ENCODE measurements around the gene CNTNAP2.

CNTNAP2 gene

GRCh38 chr7:147022056-147022455 is 905.5 kb downstream of the CNTNAP2 start:
- DNase-seq (ENCODE audit: low read depth), result no peak

DNA sequence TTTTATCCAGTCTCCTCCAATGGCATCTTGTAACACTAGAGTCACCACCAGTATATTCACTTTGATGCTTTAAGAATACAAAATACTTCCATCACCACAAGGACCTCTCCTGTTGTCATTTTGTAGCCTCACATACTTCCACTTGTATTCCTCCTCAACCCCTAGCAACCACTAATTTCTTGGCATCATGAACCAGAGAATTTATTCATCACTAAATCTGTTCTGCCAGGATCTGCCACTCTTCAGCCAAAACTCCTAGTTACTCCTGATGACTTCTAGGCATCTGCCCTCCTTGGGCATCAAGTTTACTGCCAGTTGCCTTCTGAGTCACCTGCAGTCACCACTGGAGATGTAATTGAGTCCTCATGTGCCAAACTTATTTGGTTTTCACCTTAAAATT is 906.8 kb downstream of the CNTNAP2 start:
- no peak for DNase-seq (ENCODE audit: low read depth)

- no peak for DNase-seq (ENCODE audit: low read depth)
These were observed 913.4 kb downstream of the CNTNAP2 start for GRCh38 chr7:147029953-147030352.

GRCh38 chr7:147033641-147034040 is 917.0 kb downstream of the CNTNAP2 start:
- DNase-seq (ENCODE audit: low read depth), result no peak

DNA sequence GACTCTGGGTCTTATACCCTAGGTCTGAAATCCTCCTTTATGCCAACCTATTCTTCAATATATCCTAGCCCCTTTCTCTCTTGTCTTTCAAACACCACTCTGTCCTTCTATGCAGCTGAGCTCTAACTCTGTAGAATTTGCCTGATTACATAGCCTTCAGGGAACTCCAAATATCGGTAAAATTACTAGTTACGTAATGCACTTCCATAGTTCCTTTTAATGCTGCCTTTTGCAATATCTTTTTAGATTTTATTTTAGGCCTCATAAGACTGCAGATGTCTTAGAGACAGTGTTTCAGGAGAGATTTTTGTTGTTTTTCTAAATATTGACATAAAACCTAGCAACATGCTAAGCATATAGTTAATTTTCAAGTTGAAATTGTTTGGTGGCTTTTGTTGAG is 924.8 kb downstream of the CNTNAP2 start:
- no peak for DNase-seq (ENCODE audit: low read depth)

GRCh38 chr7:147044941-147045340 is 928.3 kb downstream of the CNTNAP2 start:
- DNase-seq (ENCODE audit: low read depth), result no peak

- no peak for DNase-seq (ENCODE audit: low read depth)
These were observed 931.1 kb downstream of the CNTNAP2 start for GRCh38 chr7:147047696-147048095.

DNA sequence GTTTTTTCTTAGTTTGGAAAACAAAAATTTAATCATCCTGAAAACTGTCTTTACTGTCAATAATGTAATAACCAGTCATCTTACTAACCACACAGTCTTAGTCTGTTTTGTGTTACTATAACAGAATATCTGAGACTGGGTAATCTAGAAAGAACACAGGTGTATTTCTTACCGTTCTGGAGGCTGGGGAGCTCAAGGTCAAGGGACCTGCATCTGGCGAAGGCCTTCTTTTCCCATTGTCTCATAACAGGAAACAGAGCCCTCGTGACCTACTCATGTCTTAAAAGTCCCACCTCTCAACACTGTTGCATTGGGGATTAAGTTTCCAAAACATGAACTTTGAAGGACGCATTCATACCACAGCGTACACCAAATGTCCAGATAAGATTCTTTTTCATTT is 932.3 kb downstream of the CNTNAP2 start:
- no peak for DNase-seq (ENCODE audit: low read depth)

- no peak for DNase-seq (ENCODE audit: low read depth)
These were observed 936.2 kb downstream of the CNTNAP2 start for GRCh38 chr7:147052818-147053217.

DNA sequence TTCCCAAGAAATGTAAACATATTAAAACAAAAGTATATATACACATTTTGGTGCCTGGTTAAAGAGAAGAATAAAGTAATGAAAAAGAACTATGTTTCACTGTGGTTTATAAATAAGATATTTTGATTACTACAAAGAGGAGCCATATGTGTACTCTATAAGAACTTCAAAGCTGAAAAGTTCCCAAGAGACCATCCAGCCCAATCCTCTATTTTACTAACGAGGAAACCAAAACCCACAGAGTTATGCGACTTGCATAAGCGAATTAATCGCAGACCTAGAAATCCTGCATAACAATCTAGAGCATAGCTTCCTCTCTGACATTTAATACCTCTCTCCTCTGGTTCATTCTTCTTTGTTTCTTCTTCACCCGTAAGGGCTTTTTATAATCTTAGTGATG is 937.1 kb downstream of the CNTNAP2 start:
- no peak for DNase-seq (ENCODE audit: low read depth)

DNA sequence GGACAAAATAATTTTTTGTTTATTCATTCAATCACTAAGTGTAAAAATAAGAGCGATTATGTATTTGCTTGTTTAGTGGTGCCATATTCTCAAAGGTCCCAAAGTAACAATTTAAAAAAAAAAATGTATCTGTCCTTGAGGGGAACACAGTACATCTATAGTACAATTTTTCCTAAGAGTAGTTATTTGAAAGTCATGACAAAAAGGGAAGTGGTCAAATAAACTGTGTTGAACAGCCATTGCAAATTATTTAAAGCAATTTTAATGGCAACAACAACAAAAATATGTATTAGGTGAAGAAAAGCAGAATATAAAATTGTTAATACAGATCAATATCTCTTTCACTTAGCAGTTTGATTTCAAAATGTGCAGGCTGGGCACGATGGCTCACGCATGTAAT is 943.5 kb downstream of the CNTNAP2 start:
- no peak for DNase-seq (ENCODE audit: low read depth)

DNA sequence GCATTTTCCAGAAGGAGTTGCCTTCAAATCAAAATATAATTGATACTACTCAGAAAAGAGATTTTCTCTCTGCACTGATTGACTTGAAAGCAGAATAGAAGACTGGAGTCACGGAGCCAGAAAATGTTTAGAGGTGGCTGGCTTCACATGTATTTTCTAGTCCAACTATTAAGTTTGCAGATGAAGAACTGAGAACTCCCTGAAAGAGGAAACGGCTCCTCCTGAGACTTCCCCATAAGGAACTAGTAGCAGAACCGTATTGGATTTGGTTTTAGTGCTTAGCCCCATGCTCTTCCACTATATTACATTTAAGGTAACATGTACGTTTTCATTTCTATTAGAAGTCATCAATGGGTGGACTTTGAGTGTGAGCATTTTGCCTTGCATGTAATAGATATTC is 946.3 kb downstream of the CNTNAP2 start:
- no peak for DNase-seq (ENCODE audit: low read depth)

- no peak for DNase-seq (ENCODE audit: low read depth)
These were observed 952.2 kb downstream of the CNTNAP2 start for GRCh38 chr7:147068842-147069241.

- no peak for DNase-seq (ENCODE audit: low read depth)
These were observed 953.2 kb downstream of the CNTNAP2 start for GRCh38 chr7:147069771-147070170.

- DNase-seq (ENCODE audit: low read depth), result no peak
These were observed 954.3 kb downstream of the CNTNAP2 start for GRCh38 chr7:147070886-147071285.

DNA sequence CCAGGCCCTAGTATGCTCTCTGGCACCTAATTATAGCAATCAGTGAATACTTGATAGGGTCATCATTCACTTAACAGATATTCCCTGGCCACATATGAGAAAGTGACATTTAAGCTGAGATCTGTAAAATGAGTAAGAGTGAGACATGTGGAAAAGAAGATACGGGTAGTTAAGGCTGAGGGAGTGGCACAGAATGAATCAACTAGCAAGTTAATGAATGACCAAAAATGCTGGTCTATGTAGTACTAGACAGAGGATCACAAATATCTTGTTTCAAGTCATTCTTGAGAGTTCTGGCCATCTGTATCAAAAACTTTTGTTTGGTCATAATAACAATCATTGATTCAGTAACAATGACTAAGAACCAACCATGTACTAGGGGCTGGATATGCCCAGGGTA is 954.9 kb downstream of the CNTNAP2 start:
- no peak for DNase-seq (ENCODE audit: low read depth)

GRCh38 chr7:147078312-147078711 is 961.7 kb downstream of the CNTNAP2 start:
- no peak for DNase-seq (ENCODE audit: low read depth)

- DNase-seq (ENCODE audit: low read depth), result no peak
These were observed 962.5 kb downstream of the CNTNAP2 start for GRCh38 chr7:147079083-147079482.

GRCh38 chr7:147079921-147080420 is 963.4 kb downstream of the CNTNAP2 start:
- DNase-seq (ENCODE audit: low read depth), result no peak

GRCh38 chr7:147081117-147081516 is 964.5 kb downstream of the CNTNAP2 start:
- DNase-seq (ENCODE audit: low read depth), result no peak

DNA sequence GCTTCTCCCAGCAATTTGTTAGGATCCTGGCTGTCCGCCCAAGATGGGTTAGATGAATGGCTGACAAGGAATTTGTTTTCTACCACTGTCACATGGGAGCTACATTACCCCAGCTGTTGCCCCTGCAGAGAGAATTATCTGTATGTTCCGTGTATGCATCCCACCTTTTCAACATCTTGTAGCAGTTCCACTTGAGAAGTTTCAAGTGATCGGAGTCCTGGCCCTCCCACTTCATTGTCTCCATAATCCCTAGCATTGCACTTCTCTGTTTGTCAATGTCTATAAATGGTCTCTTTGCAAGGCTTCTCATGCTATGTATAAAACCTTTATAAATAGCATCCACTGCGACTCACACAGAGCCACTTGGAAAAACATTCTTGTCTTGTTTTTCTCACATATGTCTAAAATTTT is 972.5 kb downstream of the CNTNAP2 start:
- DNase-seq (ENCODE audit: low read depth), result no peak

DNA sequence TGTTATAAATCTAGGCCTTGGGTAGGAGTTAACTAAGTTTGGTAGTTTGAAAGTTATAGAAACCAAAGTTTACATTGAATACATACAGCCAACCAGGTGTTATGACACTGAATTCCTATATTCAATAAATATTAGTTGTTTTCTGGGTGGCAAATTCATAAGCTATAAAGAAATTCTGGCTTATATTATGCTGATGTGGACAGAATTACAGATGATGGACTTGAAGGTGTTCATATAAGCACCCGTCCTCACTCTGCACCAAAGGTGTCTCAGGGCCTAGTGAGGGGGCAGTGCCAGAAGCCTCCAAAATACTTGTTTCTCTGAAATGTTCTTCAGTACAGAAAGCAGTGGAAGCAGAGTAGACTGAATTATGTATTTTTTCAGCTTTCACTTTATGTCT is 973.0 kb downstream of the CNTNAP2 start:
- DNase-seq (ENCODE audit: low read depth), result no peak

DNA sequence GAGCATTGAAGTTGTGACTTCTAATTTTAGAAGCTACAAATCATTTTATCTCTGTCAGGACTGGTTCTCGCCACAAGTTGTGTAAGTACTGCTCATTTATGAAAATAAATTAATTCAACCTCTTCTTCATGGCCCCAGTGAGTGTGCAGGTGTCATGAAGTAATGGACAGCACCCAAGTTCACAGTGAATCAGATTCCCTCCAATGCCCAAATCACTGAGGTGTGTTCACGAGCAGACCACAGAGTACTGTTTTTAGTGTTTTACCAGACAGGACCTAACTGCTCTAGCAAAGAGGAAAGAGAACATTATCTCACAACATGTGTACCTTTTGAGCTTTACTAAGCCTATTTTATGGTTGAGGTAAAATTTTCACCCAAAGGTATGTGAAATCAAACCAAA is 980.0 kb downstream of the CNTNAP2 start:
- DNase-seq (ENCODE audit: low read depth), result no peak

- no peak for DNase-seq (ENCODE audit: low read depth)
These were observed 986.6 kb downstream of the CNTNAP2 start for GRCh38 chr7:147103224-147103623.

- no peak for DNase-seq (ENCODE audit: low read depth)
These were observed 990.1 kb downstream of the CNTNAP2 start for GRCh38 chr7:147106746-147107145.
